ENCODE data around the gene PLXNC1. TPM values are rescaled to one million over a fixed set of nuclear protein-coding genes. Genes with fewer than 3 reads are reported as not detected.

Gene PLXNC1
- total and polyA plus RNA-seq, 2 of the 8 experiments (the other 6 are each of a cell fraction or from before 2014, with no cell fraction given), result 0.83 to 2.0 TPM

GRCh38 chr12:94250130-94250529, 101.8 kb downstream of the PLXNC1 start:
- no peaks in the 10 kb centered on the region; a peak in 1 of 8 replicates for H3K36me3 ChIP-seq (ENCODE audit: control insufficient read depth in 2 of 4, insufficient read depth in 4 of 4, low read length in 3 of 4)
- H3K27ac ChIP-seq (ENCODE audit: low read depth, low read length), result no peak overlapping the region
- no peaks in the 10 kb centered on the region for H4K20me1 ChIP-seq (replicated peaks in 1 of 2; ENCODE audit: control insufficient read depth in 1 of 2, insufficient read depth in 2 of 2, low read length in 2 of 2)
- H3K27me3 ChIP-seq (replicated peaks in 1 of 4; ENCODE audit: control insufficient read depth in 3 of 4, extremely low read depth in 1 of 4, insufficient read depth in 3 of 4, low read length in 3 of 4), result no peaks in the 10 kb centered on the region; a peak in 1 of 7 replicates
- H2AFZ ChIP-seq (ENCODE audit: low read length), result no peak overlapping the region
- no peak overlapping the region for H4K91ac ChIP-seq (replicated peaks; ENCODE audit: insufficient read length, low read length)
- H2BK120ac ChIP-seq (replicated peaks; ENCODE audit: low read depth, low read length), result no peak overlapping the region
- H3K23me2 ChIP-seq (ENCODE audit: low read depth, low read length), result no peaks in the 10 kb centered on the region
- 94% methylated on average over 4 of the region's 4 CpGs; no CpG with 5 or more reads in 1 of the 2 experiments for WGBS, 2 experiments (ENCODE audit: extremely low coverage in 1 of 2, insufficient coverage in 1 of 2, insufficient read length in 1 of 2, insufficient replicate concordance in 2 of 2, low coverage in 1 of 2, low lambda C conversion rate in 2 of 2, missing lambda C conversion rate in 1 of 2)
- no peak overlapping the region for H3K18ac ChIP-seq (ENCODE audit: extremely low read depth, low read length)
- H3K9me3 ChIP-seq (ENCODE audit: insufficient read depth in 2 of 2, low read depth in 1 of 2, low read length in 1 of 2), result no peaks in the 10 kb centered on the region
- no peak overlapping the region for H3K56ac ChIP-seq (replicated peaks; ENCODE audit: insufficient read length, low read depth, low read length)
- FAIRE-seq (no peak), DNase-seq (ENCODE audit: low read depth in 1 of 2, low spot score in 2 of 2) (no peak)
- no peak overlapping the region for H2BK20ac ChIP-seq (ENCODE audit: low read length)
- H3K79me1 ChIP-seq (ENCODE audit: low read depth, low read length), result no peaks in the 10 kb centered on the region
- ChIA-PET CTCF (ENCODE audit: partially characterized antibody) (interaction anchor here (1.4 kb wide), 1 partner anchor 11 kb away, joined by 4 read pairs; no protein-coding TSS in a partner anchor), POLR2A (ENCODE audit: partially characterized antibody) (no interaction called here)
- no peak overlapping the region for H3K9ac ChIP-seq (replicated peaks in 1 of 4; ENCODE audit: extremely low read depth in 1 of 4, low read depth in 3 of 4, low read length in 3 of 4)
- no peak overlapping the region for H3K23ac ChIP-seq (ENCODE audit: insufficient read length)
- no peak overlapping the region for H3K4me3 ChIP-seq (ENCODE audit: extremely low read depth in 1 of 4, insufficient read depth in 2 of 4, low read depth in 3 of 4, low read length in 4 of 4)
- H4K5ac ChIP-seq (ENCODE audit: insufficient read length, low read depth, low read length), result no peak overlapping the region
- H2AK5ac ChIP-seq (ENCODE audit: low read depth, low read length), result no peak overlapping the region
- H2BK12ac ChIP-seq (ENCODE audit: low read depth, low read length), result no peak overlapping the region
- H2BK5ac ChIP-seq (ENCODE audit: low read depth, low read length), result no peak overlapping the region
- no peak overlapping the region for H3K14ac ChIP-seq (ENCODE audit: insufficient read length)
- H3K4ac ChIP-seq (replicated peaks; ENCODE audit: insufficient read length, low read depth, low read length), result no peak overlapping the region
- no peak overlapping the region for H2BK15ac ChIP-seq (ENCODE audit: low read length)
- H3K79me2 ChIP-seq (ENCODE audit: control insufficient read depth in 1 of 2, insufficient read depth in 2 of 2, low read length in 2 of 2), result no peaks in the 10 kb centered on the region; a peak in 1 of 4 replicates
- H3K4me1 ChIP-seq (replicated peaks in 1 of 4; ENCODE audit: control insufficient read depth in 3 of 4, insufficient read depth in 4 of 4, low read length in 3 of 4), result peaks cover 0 to 11% (median 7%) of the 10 kb centered on the region in 4 experiments; a peak in 6 of 7 replicates
- no peak overlapping the region for H3K4me2 ChIP-seq (ENCODE audit: insufficient read depth in 1 of 2, low read depth in 2 of 2, low read length in 2 of 2)
- no peak overlapping the region; the same call in 1 of the 2 replicates for H4K8ac ChIP-seq (ENCODE audit: extremely low read depth, insufficient read depth, low read length)
- TF ChIP-seq TAF1 (IDR thresholded peaks at IDR 0.05; ENCODE audit: low read depth, low read length) (no peak), PHF8 (conservative IDR thresholded peaks at IDR 0.05; ENCODE audit: low read depth, low read length) (no peak), RBBP5 (IDR thresholded peaks at IDR 0.05; ENCODE audit: borderline replicate concordance, low read depth, low read length) (no peak), BACH1 (IDR thresholded peaks at IDR 0.05; ENCODE audit: low read length) (no peak), GABPA (IDR thresholded peaks at IDR 0.05; ENCODE audit: borderline replicate concordance, insufficient read depth, low read length) (no peak), HDAC6 (IDR thresholded peaks at IDR 0.05; ENCODE audit: low read depth, low read length) (no peak), EZH2 (IDR thresholded peaks at IDR 0.05; ENCODE audit: low read depth, low read length, severe bottlenecking) (no peak), ASH2L (IDR thresholded peaks at IDR 0.05; ENCODE audit: low read length) (no peak), TEAD4 (IDR thresholded peaks at IDR 0.05; ENCODE audit: low read depth, low read length) (no peak), SIRT6 (IDR thresholded peaks at IDR 0.05; ENCODE audit: low read length) (no peak), BRCA1 (IDR thresholded peaks at IDR 0.05; ENCODE audit: low read depth, low read length) (no peak)
